MCF 10A (cell line): ENCODE data around the gene EXPH5. TPM values are rescaled to one million over a fixed set of nuclear protein-coding genes. Genes with fewer than 3 reads are reported as not detected.

ENCODE experiments used
- BruUV-seq: library from RNA; stranded (reverse); fragments of 400-500 nt; replicated peaks from 2 replicates; lab custom pipeline; 2021; lab: Mats Ljungman, UMichigan
- CTCF ChIA-PET: fragments of 300-600 bp; sonication (Branson Sonifier 250); formaldehyde crosslinking; extraction: SDS; loops from one replicate; lab custom pipeline; 2021; ENCODE audit warnings: antibody characterized with exemption, inconsistent platforms; lab: Yijun Ruan, JAX
- POLR2A ChIA-PET: fragments of 300-600, 350-650 bp; sonication (Branson Sonifier 250); formaldehyde crosslinking; extraction: SDS; loops from one replicate; lab custom pipeline; 2020; ENCODE audit warnings: antibody characterized with exemption, inconsistent platforms; lab: Yijun Ruan, JAX
- DNase-seq: peaks from one replicate; pipeline ENCODE4 v3.0.0-alpha.2; 2018; ENCODE audit not compliant: unreplicated experiment
- H3K27ac Mint-ChIP-seq: one replicate; pipeline ENCODE4 v1.8.0; 2022; ENCODE audit warnings: mild to moderate bottlenecking, low read depth, mixed read lengths; ENCODE audit not compliant: unreplicated experiment
- H3K27me3 Mint-ChIP-seq: one replicate; pipeline ENCODE4 v1.8.0; 2022; ENCODE audit warnings: mixed read lengths; ENCODE audit not compliant: insufficient read depth, unreplicated experiment
- H3K36me3 Mint-ChIP-seq: one replicate; pipeline ENCODE4 v1.8.0; 2022; ENCODE audit warnings: mild to moderate bottlenecking, moderate library complexity, mixed read lengths; ENCODE audit not compliant: insufficient read depth, unreplicated experiment
- H3K4me1 Mint-ChIP-seq: one replicate; pipeline ENCODE4 v1.8.0; 2022; ENCODE audit warnings: mixed read lengths; ENCODE audit not compliant: insufficient read depth, unreplicated experiment
- H3K4me3 Mint-ChIP-seq: one replicate; pipeline ENCODE4 v1.8.0; 2022; ENCODE audit warnings: mild to moderate bottlenecking, moderate library complexity, mixed read lengths; ENCODE audit not compliant: unreplicated experiment
- H3K9me3 Mint-ChIP-seq: one replicate; pipeline ENCODE4 v1.8.0; 2022; ENCODE audit warnings: mixed read lengths; ENCODE audit not compliant: unreplicated experiment
- intact Hi-C: fragments of 100-400 bp; cut with micrococcal nuclease; formaldehyde crosslinking; loops from 2 replicates; pipeline ENCODE4 v1.14.1; 2022
- total RNA-seq: library from RNA; stranded (reverse); gene quantifications from 2 replicates; pipeline ENCODE4 v1.2.3, GENCODE V29; 2022
- TF ChIP-seq, protein P1 (sequence below): fragments of 200-600 bp; IDR thresholded peaks from one replicate; pipeline ENCODE4 v1.8.0; 2022; ENCODE audit warnings: antibody characterized with exemption, mild to moderate bottlenecking; ENCODE audit not compliant: unreplicated experiment

EXPH5 gene
- total RNA-seq, 1 experiment from 2014 or later: 9.2 TPM

DNA sequence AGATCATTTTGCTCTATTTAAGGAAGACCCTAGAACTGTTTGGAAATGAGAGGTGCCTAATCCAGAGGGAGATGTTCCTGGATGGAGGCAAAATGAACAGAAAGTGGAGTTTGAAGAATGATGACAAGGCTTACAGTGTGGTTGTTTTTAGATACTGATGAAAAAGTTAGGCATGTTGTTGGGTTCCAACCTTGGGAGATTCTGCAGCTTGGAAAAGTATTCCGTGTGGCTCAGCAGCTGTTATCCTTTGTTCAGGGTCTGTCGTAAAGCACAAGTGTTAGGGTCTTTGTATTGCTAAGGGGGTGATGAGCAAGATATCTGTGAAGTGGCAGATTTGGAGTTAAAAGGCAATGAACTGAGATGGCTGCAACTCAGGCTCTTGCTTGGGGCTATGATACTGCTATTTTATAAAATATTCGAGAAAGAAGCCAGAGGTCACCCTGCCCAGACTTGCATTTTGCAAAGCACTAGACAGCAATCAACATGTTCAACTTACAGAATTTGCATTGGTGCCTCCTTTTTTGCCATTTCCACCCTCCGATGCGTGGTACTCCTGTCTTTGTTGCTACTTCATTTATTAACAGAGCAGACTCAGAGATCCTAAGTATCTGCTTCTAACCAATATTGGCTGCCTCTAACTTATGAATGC is 50.1 kb downstream of the EXPH5 start:
- no peaks in the 10 kb centered on the region for H3K36me3 Mint-ChIP-seq
- H3K9me3 Mint-ChIP-seq: no peaks in the 10 kb centered on the region
- no peak for DNase-seq
- H3K4me1 Mint-ChIP-seq: no peaks in the 10 kb centered on the region
- CTCF ChIA-PET: no interaction called here
- no peak overlapping the region for H3K4me3 Mint-ChIP-seq
- POLR2A ChIA-PET: no interaction called here
- no TSS peak for BruUV-seq
- intact Hi-C loops: no loop called here
- H3K27me3 Mint-ChIP-seq: no peaks in the 10 kb centered on the region
- H3K27ac Mint-ChIP-seq: no peak overlapping the region
- TF ChIP-seq, protein P1, sequence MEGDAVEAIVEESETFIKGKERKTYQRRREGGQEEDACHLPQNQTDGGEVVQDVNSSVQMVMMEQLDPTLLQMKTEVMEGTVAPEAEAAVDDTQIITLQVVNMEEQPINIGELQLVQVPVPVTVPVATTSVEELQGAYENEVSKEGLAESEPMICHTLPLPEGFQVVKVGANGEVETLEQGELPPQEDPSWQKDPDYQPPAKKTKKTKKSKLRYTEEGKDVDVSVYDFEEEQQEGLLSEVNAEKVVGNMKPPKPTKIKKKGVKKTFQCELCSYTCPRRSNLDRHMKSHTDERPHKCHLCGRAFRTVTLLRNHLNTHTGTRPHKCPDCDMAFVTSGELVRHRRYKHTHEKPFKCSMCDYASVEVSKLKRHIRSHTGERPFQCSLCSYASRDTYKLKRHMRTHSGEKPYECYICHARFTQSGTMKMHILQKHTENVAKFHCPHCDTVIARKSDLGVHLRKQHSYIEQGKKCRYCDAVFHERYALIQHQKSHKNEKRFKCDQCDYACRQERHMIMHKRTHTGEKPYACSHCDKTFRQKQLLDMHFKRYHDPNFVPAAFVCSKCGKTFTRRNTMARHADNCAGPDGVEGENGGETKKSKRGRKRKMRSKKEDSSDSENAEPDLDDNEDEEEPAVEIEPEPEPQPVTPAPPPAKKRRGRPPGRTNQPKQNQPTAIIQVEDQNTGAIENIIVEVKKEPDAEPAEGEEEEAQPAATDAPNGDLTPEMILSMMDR: no peak

DNA sequence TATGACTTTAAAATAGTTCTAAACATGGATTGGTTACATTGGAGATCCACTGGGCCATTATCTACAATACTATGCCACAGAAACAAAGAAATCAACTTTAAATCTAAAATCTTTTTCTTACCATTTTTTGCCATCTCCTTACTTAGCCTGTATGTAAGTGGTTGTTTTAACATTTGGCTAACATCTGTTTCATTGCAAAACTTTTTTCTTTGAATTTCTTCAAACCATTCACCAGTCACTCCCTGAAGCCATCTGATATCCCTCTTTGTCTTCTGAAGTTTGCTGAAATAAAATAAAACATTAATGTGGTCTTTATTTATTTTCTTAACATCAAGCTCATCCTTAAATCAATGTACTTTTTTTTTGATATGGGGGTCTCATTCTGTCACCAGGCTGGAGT is 52.0 kb downstream of the EXPH5 start:
- no peak overlapping the region for H3K27ac Mint-ChIP-seq
- intact Hi-C loops: no loop called here
- H3K9me3 Mint-ChIP-seq: no peaks in the 10 kb centered on the region
- TF ChIP-seq, protein P1: no peak
- H3K4me3 Mint-ChIP-seq: no peak overlapping the region
- no TSS peak for BruUV-seq
- no peaks in the 10 kb centered on the region for H3K27me3 Mint-ChIP-seq
- H3K4me1 Mint-ChIP-seq: no peaks in the 10 kb centered on the region
- POLR2A ChIA-PET: no interaction called here
- H3K36me3 Mint-ChIP-seq: no peaks in the 10 kb centered on the region
- DNase-seq: no peak
- CTCF ChIA-PET: no interaction called here

DNA sequence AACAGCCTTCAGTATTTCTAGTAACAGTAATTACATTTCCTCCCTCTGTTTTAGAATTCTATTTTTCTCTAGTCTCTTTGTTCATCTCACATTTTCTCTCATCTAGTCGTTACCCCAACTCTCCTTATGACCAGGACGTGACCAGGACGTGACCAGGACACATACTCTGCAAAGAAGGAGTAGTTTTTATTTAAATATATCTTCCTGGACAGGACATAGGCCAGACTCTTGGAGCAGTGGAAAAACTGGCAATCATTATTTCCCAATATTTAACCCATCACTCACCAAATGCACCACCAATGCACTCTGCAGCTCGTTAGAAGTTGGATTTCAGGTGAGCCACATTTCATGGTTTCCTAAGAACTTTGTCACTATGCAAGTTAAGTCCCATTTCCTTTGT is 55.1 kb downstream of the EXPH5 start:
- Mint-ChIP-seq H3K4me1 (no peaks in the 10 kb centered on the region), H3K36me3 (no peaks in the 10 kb centered on the region), H3K27me3 (no peaks in the 10 kb centered on the region), H3K27ac (no peak overlapping the region), H3K4me3 (no peak overlapping the region), H3K9me3 (no peaks in the 10 kb centered on the region)
- TF ChIP-seq, protein P1: no peak
- ChIA-PET POLR2A (interaction anchor here (1.1 kb wide), 1 partner anchor 12 kb away, joined by 3 read pairs; no protein-coding TSS in a partner anchor), CTCF (no interaction called here)
- no TSS peak for BruUV-seq
- intact Hi-C loops: no loop called here
- DNase-seq: no peak

DNA sequence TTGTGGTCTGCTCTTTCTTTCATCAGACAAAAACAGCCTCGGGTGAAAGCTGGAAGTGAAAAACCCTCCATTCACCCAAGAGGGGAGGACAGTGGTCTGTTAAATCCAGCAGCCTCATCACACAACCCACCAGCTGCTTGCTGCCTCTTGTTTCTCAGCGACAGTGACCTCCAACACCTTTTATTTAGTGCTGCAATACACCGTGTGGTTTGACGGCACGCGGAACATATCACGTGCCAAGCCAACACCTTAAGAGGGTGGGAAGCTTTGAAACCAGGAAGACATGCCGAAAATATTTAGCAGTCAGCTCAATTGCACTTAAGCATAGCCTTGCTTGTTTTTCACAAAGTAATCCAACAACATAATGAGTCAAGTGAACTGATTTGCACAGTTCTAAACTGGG is 55.5 kb downstream of the EXPH5 start:
- POLR2A ChIA-PET: interaction anchor here (1.1 kb wide), 1 partner anchor 13 kb away, joined by 3 read pairs; no protein-coding TSS in a partner anchor
- Mint-ChIP-seq H3K27ac (no peak overlapping the region), H3K27me3 (no peaks in the 10 kb centered on the region), H3K4me1 (no peaks in the 10 kb centered on the region), H3K36me3 (no peaks in the 10 kb centered on the region), H3K4me3 (no peak overlapping the region), H3K9me3 (no peaks in the 10 kb centered on the region)
- no TSS peak for BruUV-seq
- no peak for DNase-seq
- CTCF ChIA-PET: interaction anchor here (0.5 to 1.2 kb wide), 3 partner anchors 12 to 111 kb away, joined by 3 to 4 read pairs (median 4); no protein-coding TSS in a partner anchor
- TF ChIP-seq, protein P1: no peak
- intact Hi-C loops: no loop called here
